Loucy (cell line): ENCODE results near the gene CYP27A1.

Experiments
- CTCF ChIP-seq: fragments of 200-600 bp; sonication (generic); conservative IDR thresholded peaks from 2 replicates; pipeline ENCODE4 v1.5.1; 2014; ENCODE audit warnings: mild to moderate bottlenecking, antibody characterized with exemption, low read length
- EZH2phosphoT487 ChIP-seq: fragments of 200-600 bp; IDR thresholded peaks from 2 replicates; pipeline ENCODE4 v1.6.1; 2018; ENCODE audit warnings: antibody characterized with exemption, mild to moderate bottlenecking, moderate library complexity, borderline replicate concordance

GRCh38 chr2:218861645-218862318 lies 79.8 kb downstream of the CYP27A1 start:
- TF ChIP-seq CTCF (no peak), EZH2phosphoT487 (no peak)
